Eye (tissue), 1 donor: ENCODE data around the gene BAHCC1.

Experiments
- DNase-seq: peaks from one replicate; pipeline ENCODE4 v3.0.0-alpha.2; 2015

The BAHCC1 gene

DNA sequence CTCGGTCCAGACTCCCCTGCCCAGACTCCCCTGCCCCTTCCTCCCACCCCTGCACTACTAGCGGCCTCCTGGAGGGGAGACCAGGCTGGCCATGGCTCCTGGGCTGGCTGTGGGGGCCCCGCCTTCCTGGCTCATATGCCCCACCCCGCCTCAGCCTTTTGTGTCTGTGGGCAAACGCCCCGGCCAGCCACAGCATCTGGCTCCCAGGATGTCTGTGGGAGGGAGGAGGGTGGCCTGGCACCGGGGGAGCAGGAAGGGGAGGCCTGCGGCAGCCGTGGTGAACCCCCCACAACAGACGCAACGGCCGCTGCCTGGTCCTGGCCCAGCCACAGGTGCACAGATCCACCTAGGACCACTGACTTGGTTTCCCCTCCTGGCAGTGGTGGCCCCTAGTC is 32.9 kb downstream of the BAHCC1 start:
- DNase-seq: no peak

DNA sequence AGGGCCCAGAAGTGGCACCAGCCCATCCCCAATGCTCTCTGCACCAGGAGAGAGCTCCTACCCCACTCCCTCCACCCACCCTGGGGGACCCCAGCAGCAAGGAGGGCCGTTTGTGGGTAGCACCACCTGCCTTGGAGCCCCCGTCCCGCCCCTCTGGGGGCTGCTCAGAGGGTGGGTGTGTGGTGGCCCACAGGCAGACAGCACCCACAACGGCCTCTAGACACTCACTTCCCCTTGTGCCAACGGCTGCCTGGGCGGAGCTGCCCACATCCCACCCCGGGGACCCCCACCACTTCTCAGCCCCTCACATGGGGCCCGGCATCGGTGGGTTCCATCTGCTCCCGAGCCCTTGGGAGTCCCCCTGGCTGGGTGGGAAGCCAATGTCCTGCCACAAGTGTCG is 33.3 kb downstream of the BAHCC1 start:
- no peak for DNase-seq

DNA sequence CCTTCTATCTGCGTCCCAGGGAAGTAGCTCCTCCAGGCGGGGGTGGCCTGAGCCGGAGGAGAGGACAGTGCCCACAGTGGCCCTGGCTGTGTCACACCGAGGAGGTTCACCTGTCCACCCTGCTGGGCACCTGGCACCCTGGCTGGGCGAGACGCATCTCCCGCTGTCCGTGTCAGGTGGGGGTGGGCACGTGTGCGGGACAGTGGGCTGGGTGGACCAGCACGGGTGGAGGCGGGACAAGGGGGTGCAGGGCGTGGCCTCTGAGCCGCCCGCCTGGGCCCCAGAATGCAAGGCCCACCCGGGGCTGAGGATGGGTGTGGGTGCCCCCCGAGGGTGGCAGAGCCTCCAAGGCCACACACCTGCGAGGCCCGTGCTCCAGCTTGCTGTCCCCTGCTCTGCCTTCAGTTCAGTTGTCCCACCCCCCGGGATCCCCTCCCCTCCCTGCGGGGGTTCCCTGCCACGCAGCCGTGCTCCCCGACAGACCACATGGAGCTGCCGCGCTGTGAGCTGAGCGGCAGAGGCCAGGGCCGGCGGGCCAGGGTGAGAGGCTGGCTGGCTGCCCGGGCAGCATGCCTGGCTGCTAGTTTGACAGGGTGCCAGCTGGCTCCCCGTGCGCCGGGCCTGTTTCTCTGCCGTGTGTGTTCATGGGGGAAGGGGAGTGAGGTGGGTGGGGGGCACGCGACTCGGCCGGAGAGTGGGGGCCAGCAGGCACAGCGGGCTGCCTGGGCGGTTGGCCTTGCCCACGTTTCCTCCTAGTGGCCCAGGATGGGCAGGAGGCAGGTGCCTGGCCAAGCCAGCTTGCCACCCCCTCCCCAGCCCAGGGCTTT is 33.9 kb downstream of the BAHCC1 start:
- DNase-seq: peak; percentile 72

DNA sequence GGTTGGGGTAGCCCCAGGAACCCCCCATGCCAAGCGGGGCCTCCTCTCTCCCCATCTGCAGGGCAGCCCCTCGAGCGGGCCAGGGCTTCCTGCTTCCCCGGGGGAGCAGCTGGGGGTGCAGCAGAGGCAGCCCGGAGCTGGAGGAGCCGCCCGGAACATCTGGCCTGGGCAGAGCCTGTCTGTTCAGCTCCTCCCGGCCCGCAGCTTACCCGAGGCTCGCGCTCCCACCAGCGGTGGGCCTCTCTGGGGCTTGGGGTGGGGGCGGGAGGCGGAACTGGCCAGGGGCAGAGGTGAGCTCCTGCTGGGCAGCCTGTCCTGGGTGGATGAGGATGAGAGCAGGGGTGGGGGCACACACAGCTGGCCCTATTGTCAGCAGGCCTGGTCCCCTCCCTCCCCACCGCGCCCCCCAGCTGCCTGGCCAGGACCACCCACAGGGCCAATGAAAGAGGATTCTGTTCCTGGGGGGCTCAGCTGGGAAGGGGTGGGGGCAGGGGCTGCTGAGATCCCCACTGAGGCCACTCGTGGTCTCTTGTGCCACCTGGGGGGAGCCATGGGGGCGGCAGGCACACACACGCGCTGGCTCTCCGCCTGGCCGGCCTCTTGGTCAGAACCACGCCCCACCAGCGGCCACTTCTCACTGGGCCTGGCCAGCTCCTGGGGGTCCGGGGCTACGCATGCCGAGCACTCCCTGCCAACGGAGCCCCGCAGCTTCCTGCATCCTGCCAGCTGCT is 34.7 kb downstream of the BAHCC1 start:
- peak; percentile 75 for DNase-seq

DNA sequence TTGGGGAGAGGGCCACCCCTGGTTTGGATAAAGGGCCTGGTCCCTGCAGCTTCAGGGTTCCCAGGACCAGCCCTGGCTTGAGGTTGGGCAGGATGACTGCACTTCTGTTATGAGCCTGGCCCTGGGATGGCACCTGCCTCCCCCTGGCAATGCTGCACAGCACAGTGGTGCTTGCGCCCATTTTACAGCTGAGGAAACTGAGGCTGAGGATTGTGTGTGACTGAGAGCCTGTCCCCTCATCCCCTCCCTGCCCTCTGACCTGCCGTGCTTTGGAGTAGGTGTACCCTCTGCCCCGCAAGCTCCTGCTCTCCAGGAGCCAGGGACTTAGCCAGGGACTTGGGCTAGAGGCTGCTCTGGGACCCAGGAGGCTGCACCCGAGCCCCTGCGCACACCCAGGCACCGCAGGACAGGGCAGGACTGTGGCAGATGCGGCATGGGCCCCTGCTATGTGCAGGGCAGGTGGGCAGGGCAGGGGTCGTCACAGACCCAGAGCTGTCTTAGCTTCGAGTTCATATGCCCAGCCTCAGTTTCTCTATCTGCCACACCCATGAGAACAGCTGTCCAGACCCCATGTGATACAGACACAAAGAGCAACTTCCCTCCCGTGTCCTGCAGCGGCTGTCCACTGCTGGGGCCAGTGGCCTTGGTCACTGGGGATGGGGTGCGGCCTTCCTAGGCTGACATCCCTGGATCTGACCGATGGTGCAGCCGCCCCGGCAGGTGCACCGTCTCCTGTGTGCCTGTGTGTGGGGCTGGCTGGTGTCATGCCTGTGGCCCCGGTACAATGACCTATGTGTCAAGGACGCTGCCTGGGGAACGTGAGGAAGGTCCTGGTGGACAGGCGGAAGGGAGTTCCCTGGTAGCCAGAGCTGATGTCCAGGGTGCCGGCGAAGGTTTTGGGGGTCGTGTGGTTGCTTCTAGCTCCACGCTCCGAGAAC is 36.6 kb downstream of the BAHCC1 start:
- no peak for DNase-seq

DNA sequence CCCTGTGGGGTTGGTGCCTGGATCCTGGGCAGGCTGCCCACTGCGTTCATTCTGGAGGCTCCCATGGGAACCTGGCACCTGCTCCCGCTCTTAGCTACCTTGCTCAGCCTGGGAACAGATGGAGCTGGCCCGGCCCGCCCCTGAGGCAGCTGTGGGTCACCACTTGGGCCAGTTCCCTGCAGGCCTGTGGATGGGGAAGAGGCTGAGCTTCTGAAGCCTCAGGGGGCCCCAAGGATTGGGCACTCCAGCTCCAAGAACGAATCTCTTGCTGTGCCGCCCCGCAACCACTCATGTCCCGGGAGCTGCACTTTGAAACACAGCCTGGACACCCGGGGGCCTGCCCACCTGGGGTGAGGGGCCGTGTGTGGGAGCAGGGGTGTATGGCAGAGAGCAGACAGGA is 37.7 kb downstream of the BAHCC1 start:
- peak; percentile 72 for DNase-seq

DNA sequence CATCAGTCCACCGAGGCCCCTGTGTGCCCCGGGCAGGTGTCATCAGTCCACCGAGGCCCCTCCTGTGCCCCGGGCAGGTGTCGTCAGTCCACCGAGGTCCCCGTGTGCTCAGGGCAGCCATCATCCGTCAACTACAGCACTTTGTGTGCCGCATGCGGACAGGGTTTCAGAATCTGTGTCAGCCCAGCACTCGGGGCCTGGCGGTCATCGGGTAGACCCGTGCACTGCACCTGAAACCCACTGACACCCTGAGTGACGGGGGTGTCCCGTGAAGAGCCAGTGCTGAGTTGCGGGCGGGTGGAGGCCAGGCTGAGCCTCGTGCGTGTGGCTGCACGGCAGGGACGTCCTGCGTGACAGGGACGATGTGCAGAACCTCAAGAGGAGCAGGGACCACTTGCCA is 38.4 kb downstream of the BAHCC1 start:
- no peak for DNase-seq

DNA sequence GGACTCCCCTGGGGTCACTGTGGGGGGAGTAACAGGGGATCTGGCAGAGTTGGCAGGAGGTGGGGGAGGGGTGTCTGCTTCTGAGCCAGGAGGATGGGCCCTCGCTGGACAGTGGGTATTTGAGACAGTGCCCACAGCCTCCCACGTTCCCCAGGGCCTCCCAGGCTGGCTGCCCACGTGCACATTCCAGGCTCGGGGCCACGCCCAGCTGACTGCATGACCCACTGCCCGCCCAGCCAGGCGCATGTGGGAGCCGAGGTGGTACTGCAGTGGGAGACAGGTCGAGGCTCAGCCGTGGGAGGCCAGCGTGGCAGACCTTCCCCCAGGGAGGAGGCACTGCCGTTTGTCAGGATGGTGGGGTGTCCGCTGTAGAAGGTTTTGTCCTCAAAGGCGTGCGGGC is 38.8 kb downstream of the BAHCC1 start:
- no peak for DNase-seq

DNA sequence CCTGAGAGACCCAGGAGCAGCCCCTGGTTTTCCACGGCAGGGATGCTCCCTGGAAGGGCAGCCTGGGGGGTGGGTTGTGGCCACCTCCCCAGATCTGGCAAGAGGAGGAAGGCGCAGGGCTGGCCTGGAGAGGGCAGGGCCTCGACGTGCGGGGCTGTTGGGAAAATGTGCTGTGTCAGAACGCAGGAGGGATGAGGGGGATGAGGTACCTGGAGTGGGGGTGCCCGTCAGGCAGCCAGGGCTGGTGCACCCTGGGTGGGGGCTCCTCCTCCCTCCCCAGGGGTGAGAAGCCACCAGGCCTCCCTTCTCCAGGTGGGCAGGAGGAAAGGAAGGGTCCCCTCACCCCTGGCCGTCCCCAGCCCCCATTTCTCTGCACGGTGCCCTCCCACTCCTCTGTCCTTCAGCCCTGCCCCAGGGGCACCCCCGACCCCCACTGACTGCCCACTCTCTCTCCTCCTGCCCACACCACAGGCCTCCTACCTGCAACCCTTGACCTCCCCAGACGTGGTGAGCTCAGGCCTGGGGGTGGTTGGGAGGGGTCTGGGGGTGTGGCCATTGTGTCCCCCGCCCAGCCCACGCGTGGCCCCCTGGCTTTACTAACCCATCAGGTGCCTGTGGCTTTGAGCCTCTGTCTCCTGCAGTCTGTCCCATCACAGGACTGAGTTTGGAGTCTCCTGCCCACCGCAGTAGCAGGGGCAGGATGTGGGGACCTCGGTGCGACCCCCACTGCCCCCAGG is 39.6 kb downstream of the BAHCC1 start:
- DNase-seq: no peak

DNA sequence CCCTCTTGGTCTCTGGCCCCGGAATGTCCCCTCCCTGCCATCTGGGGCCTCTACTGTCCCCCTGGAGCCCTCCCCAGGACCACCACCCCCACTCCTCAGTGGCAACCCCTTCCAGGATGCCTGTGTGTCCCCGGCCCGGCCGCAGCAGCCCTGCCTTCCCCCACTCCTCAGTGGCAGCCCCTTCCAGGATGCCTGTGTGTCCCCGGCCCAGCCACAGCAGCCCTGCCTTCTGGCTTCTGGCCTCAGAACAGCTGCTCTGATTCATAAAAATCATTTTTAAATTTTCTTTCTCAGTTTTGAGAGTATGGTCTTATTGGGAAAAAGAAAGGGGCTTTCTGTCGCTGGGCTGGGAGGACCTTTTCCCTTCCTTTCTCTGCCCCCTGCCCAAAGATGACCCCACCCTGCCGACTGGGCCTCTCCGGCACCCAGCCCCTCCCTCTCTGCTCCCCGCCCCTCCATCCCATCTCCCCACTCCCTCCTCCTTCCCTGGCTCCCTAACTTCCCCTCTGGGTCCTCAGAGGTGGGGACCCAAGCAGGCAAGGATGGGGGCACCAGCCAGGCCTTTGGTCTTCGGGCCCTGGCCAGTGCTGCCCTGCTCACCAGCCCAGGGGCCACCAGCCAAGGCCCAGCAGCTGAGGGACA is 40.5 kb downstream of the BAHCC1 start:
- no peak for DNase-seq

DNA sequence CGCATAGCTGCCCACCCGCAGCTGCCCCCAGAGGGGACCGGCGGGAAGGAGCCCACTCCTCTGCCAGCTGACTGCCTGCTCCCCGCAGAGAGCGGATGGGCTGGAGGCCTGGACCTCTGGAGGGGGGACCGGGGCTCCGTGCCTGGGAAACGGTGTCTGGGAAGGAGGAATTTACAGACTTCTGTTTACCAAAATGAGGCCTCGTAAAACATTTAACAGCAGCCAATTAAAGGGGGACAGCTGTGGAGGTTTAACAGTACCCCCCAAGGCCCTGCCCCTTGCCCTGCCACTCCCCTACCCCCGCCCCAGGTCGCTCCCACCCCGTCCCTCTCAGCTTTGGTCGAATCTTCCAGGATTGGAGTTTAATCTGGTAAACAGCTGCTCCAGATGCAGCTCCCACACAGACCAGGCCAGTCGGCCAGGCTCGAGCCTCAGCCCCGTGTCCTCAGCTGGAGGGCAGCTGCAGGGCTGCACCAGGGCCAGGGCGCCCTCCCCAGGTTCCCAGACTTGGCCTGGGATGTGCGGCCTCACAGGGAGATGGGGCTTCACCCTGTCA is 41.1 kb downstream of the BAHCC1 start:
- DNase-seq: peak; percentile 57

DNA sequence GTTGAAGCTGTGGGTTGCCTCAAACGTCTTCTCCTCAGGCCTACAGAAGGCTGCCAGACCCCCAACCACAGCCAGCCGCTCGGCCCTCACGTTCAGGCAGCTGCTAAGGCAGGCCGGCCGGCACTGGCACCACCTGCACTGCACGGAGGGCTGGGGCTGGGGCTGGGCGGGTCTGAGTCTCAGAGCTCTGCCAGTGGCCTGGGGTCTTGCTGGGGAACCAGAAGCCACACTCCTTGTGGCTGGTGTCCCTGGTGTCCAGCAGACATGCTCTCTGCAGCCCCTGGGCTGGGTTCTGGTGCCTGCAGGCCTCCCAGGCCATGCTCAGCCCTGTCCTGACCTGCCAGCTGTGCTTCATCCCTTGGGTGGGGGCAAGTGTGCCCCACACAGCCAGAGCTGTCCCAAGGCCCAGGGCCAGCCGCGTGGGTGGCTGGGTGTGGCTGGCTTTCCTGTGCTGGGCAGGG is 42.0 kb downstream of the BAHCC1 start:
- DNase-seq: no peak

DNA sequence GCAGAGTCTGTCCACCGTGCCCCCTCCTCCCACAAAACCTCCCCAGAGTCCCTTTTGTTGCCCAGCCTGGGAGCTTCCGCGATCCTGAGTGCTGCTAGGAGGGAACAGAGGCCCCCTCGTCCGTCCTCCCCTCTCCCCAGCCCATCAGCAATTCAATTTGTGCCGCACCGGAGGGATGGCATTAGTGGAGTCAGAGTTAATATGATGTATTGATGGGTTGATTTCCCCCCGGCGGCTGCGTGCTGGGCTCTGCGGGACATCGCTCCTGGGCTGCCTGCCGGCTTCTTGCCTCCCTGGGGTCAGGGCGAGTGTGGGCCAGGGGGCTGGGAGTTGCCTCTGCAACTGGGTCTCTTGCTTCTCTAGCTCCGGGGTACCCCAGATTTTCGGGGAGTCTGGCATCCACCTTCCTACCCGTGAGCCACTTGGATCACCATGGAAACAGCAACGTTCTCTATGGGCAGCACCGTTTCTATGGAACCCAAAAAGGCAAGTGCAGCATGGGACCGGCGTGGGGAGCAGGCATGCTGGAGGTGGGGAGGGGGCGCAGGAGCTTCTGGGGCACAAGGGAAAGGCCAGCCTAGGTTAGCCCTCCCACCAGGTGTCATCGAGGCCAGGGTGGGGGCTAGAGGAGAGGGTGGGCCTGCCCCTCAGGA is 42.9 kb downstream of the BAHCC1 start:
- DNase-seq: peak; percentile 73

DNA sequence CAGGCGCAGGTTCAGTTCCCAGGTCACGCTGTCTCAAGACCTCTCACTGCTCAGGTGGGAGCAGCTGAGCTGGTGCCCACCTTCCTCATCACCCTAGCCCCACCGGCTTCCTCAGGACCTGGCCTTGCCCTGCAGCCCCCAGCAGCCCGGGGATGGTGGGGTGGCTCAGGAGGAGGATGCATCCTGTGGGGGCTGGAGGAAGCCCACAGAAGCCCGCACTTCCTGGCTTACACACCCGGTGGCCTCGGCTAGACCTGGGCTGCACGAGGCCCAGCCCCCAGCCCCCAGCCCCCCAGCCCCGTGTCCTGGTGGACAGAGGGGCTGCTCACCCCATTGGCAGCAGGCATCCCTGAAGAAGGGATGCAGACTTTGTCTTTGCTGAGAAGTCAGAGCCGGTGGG is 43.4 kb downstream of the BAHCC1 start:
- DNase-seq: no peak

DNA sequence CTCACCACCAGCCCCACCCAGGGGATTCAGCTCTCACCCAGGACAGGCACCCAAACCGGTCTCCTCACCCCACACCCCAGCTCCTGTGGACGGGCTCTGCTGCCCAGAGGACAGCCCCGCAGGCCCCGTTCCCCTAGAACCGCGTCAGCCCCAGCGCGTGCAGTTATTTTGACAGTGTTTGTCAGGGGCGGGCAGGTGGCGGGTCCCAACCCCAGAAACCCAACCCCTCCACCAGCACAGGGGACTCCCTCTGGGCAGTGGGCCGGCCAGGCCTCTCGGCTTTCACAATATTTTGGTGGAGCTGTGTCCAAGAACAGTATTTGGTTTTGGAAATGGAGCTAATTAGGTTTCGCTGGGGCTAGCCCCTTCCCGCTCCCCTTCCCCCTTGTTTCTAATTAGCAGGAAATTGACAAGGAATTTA is 44.8 kb downstream of the BAHCC1 start:
- DNase-seq: peak; percentile 54

DNA sequence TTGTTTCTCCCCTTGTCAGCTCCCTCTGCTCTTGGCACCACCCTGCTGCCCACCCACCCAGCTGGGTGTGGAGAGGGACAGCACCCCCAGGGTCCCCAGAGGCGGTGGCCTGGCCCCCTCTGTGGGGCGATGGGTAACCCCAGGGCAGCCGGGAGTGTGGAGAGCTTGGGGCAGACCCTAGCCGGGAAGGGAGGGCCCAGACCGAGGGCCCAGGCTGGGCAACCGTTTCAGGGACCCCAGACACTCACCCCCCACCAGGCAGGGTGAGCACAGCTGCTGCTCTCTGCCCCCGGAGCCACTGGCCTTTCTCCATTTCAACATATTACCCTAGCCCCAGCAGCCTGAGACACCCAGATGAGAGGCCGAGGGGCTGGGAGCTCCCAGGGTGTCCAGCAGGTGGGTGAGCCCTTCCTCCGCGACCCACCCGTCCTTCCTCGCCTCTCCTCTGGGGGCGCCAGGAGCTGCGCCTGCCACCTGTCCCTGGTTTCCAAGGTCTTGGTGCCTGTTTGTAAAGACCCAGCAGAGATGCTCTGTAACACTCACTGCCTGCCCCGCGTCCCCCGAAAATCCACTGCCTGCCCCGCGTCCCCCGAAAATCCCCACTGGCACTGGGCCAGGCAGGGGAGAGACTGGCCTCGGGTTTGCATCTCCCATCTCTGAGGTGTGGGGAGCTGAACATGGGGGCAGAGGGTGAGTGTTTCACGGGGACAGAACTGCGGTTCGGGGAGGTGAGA is 45.4 kb downstream of the BAHCC1 start:
- peak; percentile 76 for DNase-seq

DNA sequence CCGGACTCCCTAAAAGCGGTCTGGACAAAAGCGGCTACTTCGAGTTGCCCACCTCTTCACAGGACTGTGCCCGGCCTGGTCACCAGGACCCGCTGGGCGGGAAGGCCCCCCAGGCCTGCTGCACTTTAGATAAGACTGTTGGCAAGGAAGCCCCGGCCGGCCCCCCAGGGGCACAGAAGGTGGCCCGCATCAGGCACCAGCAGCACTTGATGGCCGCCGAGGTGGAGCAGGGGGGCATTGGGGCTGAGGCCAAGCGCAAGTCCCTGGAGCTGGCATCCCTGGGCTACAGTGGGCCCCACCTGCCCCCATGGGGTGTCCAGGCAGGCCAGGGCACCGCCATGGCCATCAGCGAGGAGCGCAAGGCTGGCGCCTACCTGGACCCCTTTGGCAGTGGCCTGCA is 47.5 kb downstream of the BAHCC1 start:
- no peak for DNase-seq

DNA sequence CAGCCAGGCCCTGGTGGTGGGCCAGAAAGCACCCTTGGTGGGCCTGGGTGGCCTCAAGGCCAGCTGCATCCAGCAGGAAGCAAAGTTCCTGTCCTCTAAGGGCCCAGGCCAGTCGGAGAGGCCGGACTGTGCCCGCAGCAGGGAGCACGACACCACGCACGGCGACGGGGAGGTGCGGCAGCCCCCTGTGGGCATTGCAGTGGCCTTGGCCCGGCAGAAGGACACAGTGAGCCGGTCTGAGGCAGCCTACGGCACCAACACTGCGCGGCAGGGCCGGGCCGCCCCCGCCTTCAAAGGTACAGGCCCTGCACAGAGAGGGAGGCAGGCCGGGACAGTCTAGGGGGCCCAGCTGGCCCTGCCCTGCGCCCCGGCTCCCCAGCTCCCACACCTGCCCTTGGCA is 48.0 kb downstream of the BAHCC1 start:
- DNase-seq: no peak

DNA sequence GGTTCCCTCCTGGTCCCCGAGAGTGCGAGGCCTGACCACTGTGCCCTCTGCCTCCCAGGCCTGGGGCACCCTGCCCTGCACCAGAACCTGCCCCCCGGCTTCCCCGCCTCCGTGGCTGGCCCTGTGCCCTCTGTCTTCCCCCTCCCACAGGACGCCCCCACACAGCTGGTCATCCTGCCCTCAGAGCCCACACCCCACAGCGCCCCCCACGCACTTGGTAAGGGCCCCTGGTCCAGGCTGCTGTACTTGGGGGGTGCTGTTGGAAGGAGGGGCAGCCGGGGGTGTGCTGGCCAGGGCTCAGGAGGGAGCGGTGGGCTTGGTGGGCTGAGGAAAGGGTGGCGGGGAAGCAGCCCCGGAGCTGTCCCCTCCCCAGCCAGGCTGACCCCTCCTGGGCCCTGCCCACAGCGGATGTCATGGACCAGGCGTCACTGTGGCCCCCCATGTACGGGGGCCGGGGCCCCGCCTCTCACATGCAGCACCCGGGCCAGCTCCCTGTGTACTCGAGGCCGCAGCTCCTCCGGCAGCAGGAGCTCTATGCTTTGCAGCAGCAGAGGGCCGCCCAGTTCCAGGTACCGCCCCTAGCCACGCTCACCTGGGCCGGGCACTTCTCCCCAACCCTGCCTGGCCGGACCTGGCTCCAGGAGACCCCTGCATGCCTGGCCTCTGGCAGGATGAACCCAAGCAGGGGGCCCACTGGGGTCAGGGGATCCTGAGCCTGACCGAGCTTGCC is 49.5 kb downstream of the BAHCC1 start:
- DNase-seq: no peak
